HepG2 (cell line): ENCODE measurements around the gene GPATCH11. TPM values are rescaled to one million over a fixed set of nuclear protein-coding genes. Genes with fewer than 3 reads are reported as not detected.

Experiments used
- ATAC-seq: fragments of 200-7000 bp; cut with Tn5 transposase; 3 replicates; pipeline ENCODE4 v1.9.1; 2020; ENCODE audit warnings: mild to moderate bottlenecking, moderate library complexity
- BruUV-seq: library from RNA; stranded (reverse); fragments of 400-500 nt; replicated peaks from 2 replicates; lab custom pipeline; 2021; lab: Mats Ljungman, UMichigan
- CTCF ChIA-PET: fragments of 300-600 bp; formaldehyde crosslinking; extraction: SDS; loops from one replicate; lab custom pipeline; 2021; ENCODE audit warnings: low total read pairs, inconsistent platforms, low intra/inter-chr PET ratio; lab: Yijun Ruan, JAX
- POLR2A ChIA-PET: fragments of 350-600 bp; sonication (Branson Sonifier 250); formaldehyde crosslinking; loops from one replicate; lab custom pipeline; 2020; ENCODE audit warnings: antibody characterized with exemption, inconsistent platforms; lab: Yijun Ruan, JAX
- DNase-seq: peaks from one replicate; pipeline ENCODE4 v3.0.0-alpha.2; 2015; ENCODE audit warnings: low spot score
- FAIRE-seq: peaks from 3 replicates; lab custom pipeline; 2011; peaks lifted over from hg19 to GRCh38; lab: Jason Lieb, UNC
- H2AFZ ChIP-seq: one replicate; pipeline ENCODE4 v1.6.1; 2011; ENCODE audit warnings: low read length, inconsistent platforms
- H3K27ac ChIP-seq: fragments of 300-600 bp; 3 replicates; pipeline ENCODE4 v1.8.0; 2011; ENCODE audit warnings: mixed run types, mild to moderate bottlenecking, mixed read lengths, low read length, inconsistent platforms; ENCODE audit not compliant: insufficient read depth; ENCODE audit errors: extremely low read length
- H3K27me3 ChIP-seq, 2 experiments: fragments of 200-600 bp in 1 of 2; 2 replicates in 1 of 2; 3 replicates in 1 of 2; pipeline versions ENCODE4 v1.6.0 to v1.8.0; 2011; ENCODE audit warnings: low read length in 2 of 2, mild to moderate bottlenecking in 2 of 2, moderate library complexity in 2 of 2, inconsistent platforms in 1 of 2; ENCODE audit not compliant: insufficient read depth in 2 of 2, control insufficient read depth in 1 of 2
- H3K36me3 ChIP-seq, 2 experiments: fragments of 200-600 bp in 1 of 2; replicated peaks in 1 of 2; 2 replicates in 1 of 2; 3 replicates in 1 of 2; pipeline versions ENCODE4 v1.5.1 to v1.8.0; 2011; ENCODE audit warnings: low read length in 2 of 2, inconsistent platforms in 1 of 2; ENCODE audit not compliant: insufficient read depth in 2 of 2, control insufficient read depth in 1 of 2
- H3K4me1 ChIP-seq: 2 replicates; pipeline ENCODE4 v1.5.1; 2012; ENCODE audit warnings: low read length, inconsistent platforms; ENCODE audit not compliant: insufficient read depth
- H3K4me2 ChIP-seq: 2 replicates; pipeline ENCODE4 v1.6.0; 2011; ENCODE audit warnings: low read depth, low read length, inconsistent platforms
- H3K4me3 ChIP-seq, 3 experiments: fragments of 200-600 bp in 1 of 3; sonication (generic), shearing (Covaris generic) in 1 of 3; replicated peaks in 1 of 3; 2 replicates each; pipeline ENCODE4 v1.5.1; 2011 to 2016; ENCODE audit warnings: low read length in 3 of 3, inconsistent platforms in 2 of 3, low read depth in 2 of 3, mild to moderate bottlenecking in 2 of 3, control low read depth in 1 of 3, mixed read lengths in 1 of 3; ENCODE audit not compliant: insufficient read depth in 1 of 3
- H3K79me2 ChIP-seq: one replicate; pipeline ENCODE4 v1.6.1; 2011; ENCODE audit warnings: low read length, inconsistent platforms; ENCODE audit not compliant: insufficient read depth
- H3K9ac ChIP-seq: 2 replicates; pipeline ENCODE4 v1.6.0; 2011; ENCODE audit warnings: mild to moderate bottlenecking, low read depth, low read length, inconsistent platforms; ENCODE audit not compliant: insufficient read depth
- H3K9me3 ChIP-seq: 2 replicates; pipeline ENCODE4 v1.5.1; 2012; ENCODE audit warnings: mild to moderate bottlenecking, low read length
- H4K20me1 ChIP-seq: 2 replicates; pipeline ENCODE4 v1.6.0; 2011; ENCODE audit warnings: inconsistent platforms, mild to moderate bottlenecking, low read length, moderate library complexity; ENCODE audit not compliant: insufficient read depth
- EZH2 ChIP-seq: conservative IDR thresholded peaks from 2 replicates; pipeline ENCODE4 v1.6.1; 2012; ENCODE audit warnings: mild to moderate bottlenecking, low read depth, low read length, moderate library complexity
- FOXJ3 ChIP-seq: sonication (generic); formaldehyde crosslinking; IDR thresholded peaks from 2 replicates; pipeline ENCODE4 v1.4.0; 2020; ENCODE audit warnings: missing genetic modification reagents, mild to moderate bottlenecking, borderline replicate concordance
- FOXP1 ChIP-seq, 2 experiments: fragments of 450-650 bp in 1 of 2; IDR thresholded peaks; 2 replicates each; pipeline ENCODE4 v1.6.1; 2017 to 2018; ENCODE audit warnings: antibody characterized with exemption in 1 of 2
- KLF11 ChIP-seq: IDR thresholded peaks from 2 replicates; pipeline ENCODE4 v1.6.1; 2016; ENCODE audit warnings: missing compliant biosample characterization
- NRL ChIP-seq: sonication (generic); formaldehyde crosslinking; IDR thresholded peaks from 2 replicates; pipeline ENCODE4 v1.5.0; 2020; ENCODE audit warnings: missing genetic modification reagents, mild to moderate bottlenecking, moderate library complexity, borderline replicate concordance
- SMARCE1 ChIP-seq: fragments of 450-650 bp; IDR thresholded peaks from 2 replicates; pipeline ENCODE4 v1.6.1; 2017; ENCODE audit warnings: borderline replicate concordance
- TBX3 ChIP-seq: fragments of 450-650 bp; IDR thresholded peaks from 2 replicates; pipeline ENCODE4 v1.6.1; 2017; ENCODE audit warnings: antibody characterized with exemption, mild to moderate bottlenecking, inconsistent platforms, borderline replicate concordance
- TEAD2 ChIP-seq: sonication (generic); formaldehyde crosslinking; IDR thresholded peaks from 2 replicates; pipeline ENCODE4 v1.9.0; 2021; ENCODE audit warnings: missing genetic modification reagents
- ZBTB7B ChIP-seq: sonication (generic); formaldehyde crosslinking; IDR thresholded peaks from 2 replicates; pipeline ENCODE4 v1.4.0; 2020; ENCODE audit warnings: missing genetic modification reagents
- ZNF160 ChIP-seq: sonication (generic); formaldehyde crosslinking; IDR thresholded peaks from 2 replicates; pipeline ENCODE4 v1.8.0; 2022; ENCODE audit warnings: mild to moderate bottlenecking, inconsistent platforms, missing genetic modification reagents
- ZNF33B ChIP-seq: sonication (generic); formaldehyde crosslinking; IDR thresholded peaks from 2 replicates; pipeline ENCODE4 v1.5.1; 2020; ENCODE audit warnings: mild to moderate bottlenecking, missing genetic modification reagents
- ZNF746 ChIP-seq: sonication (generic); formaldehyde crosslinking; IDR thresholded peaks from 2 replicates; pipeline ENCODE4 v1.8.0; 2022; ENCODE audit warnings: mild to moderate bottlenecking, missing genetic modification reagents
- ZNF841 ChIP-seq: sonication (generic); formaldehyde crosslinking; IDR thresholded peaks from 2 replicates; pipeline ENCODE4 v1.8.1; 2023; ENCODE audit warnings: missing genetic modification reagents, borderline replicate concordance
- WGBS: methylation state at CpG from one replicate; pipeline ENCODE4 v1.1.6; 2017; ENCODE audit warnings: low lambda C conversion rate; 5-methylcytosine and 5-hydroxymethylcytosine counted together
- in situ Hi-C: cut with HindIII; loops from 2 replicates; pipeline ENCODE4 v1.10.0; 2017; ENCODE audit warnings: low pct_unique_long_range_greater_than_20kb; ENCODE audit not compliant: extremely low pct_ligation_motif_present
- intact Hi-C: fragments of 100-400 bp; cut with micrococcal nuclease; formaldehyde crosslinking; loops from one replicate; pipeline ENCODE4 v1.10.0; 2022; ENCODE audit not compliant: unreplicated experiment
- polyA plus RNA-seq, 8 experiments: library from polyadenylated mRNA; depleted of rRNA in 3 of 8; stranded (reverse) in 7 of 8; unstranded in 1 of 8; fragments of >200 nt; fragmentation: Illumina TruSeq in 4 of 8; extraction: Trizol in 4 of 8; gene quantifications; 2 replicates each; pipeline versions ENCODE4 v1.2.1 to v1.2.3, GENCODE V29; 2011 to 2016; ENCODE audit warnings: low read depth in 4 of 8, missing spikeins in 1 of 8, mixed read lengths in 1 of 8; ENCODE audit not compliant: insufficient read depth in 1 of 8
- total RNA-seq, 5 experiments: library from RNA; depleted of rRNA; stranded (reverse); fragments of >200 nt; fragmentation: Illumina TruSeq; extraction: Trizol; gene quantifications; 2 replicates each; pipeline ENCODE4 v1.2.3, GENCODE V29; 2016; ENCODE audit warnings: low read depth in 1 of 5
- TF ChIP-seq, protein P1 (sequence below): sonication (generic); formaldehyde crosslinking; IDR thresholded peaks from 2 replicates; pipeline ENCODE4 v1.8.0; 2022; ENCODE audit warnings: missing genetic modification reagents, mild to moderate bottlenecking, inconsistent platforms, borderline replicate concordance

The GPATCH11 gene
- total and polyA plus RNA-seq, 2 of the 13 experiments (the other 11 are each of a cell fraction or from before 2014, with no cell fraction given), result 3.8 to 8.7 TPM

DNA sequence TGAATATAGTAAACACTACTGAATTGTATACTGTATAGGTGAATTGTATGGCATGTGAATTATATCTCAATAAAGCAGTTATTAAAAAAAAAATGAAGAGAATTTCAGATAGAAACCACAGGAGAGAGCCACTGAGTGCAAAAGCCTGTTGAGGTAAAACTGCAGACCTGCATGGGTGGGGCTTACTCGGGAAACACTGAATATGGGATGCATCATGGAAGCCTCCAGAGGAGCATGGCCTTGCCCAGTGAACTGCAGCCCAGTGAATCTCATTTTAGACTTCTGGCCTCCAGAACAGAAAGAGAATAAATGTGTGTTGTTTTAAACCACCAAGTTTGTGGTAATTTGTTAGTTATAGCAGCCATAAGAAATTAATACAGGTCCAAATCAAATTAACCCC is 15.7 kb downstream of the GPATCH11 start:
- H3K79me2 ChIP-seq, result no peaks in the 10 kb centered on the region
- peaks cover 0 to 3% of the 10 kb centered on the region in 2 experiments; a peak in 3 of 5 replicates for H3K36me3 ChIP-seq
- POLR2A ChIA-PET, result no interaction called here
- FAIRE-seq (no peak), ATAC-seq (peak; percentile 50), DNase-seq (no peak)
- H3K4me1 ChIP-seq, result peaks cover 15% of the 10 kb centered on the region
- no peaks in the 10 kb centered on the region for H4K20me1 ChIP-seq
- no TSS peak for BruUV-seq
- TF ChIP-seq FOXP1 (IDR thresholded peaks at IDR 0.05), result no peak
- no peak for TF ChIP-seq FOXP1 (CRISPR knock-in tag; IDR thresholded peaks at IDR 0.05)
- TF ChIP-seq ZBTB7B (CRISPR knock-in tag), result no peak
- TF ChIP-seq TBX3, result no peak
- no peak for TF ChIP-seq SMARCE1
- no peak for TF ChIP-seq NRL (CRISPR knock-in tag)
- TF ChIP-seq TEAD2 (CRISPR knock-in tag), result no peak
- no peak for TF ChIP-seq ZNF160 (CRISPR knock-in tag)
- TF ChIP-seq KLF11 (CRISPR knock-in tag), result no peak
- no peak for TF ChIP-seq EZH2
- TF ChIP-seq ZNF746 (CRISPR knock-in tag), result no peak
- TF ChIP-seq FOXJ3 (CRISPR knock-in tag), result no peak
- no peak for TF ChIP-seq ZNF33B
- TF ChIP-seq, protein P1, sequence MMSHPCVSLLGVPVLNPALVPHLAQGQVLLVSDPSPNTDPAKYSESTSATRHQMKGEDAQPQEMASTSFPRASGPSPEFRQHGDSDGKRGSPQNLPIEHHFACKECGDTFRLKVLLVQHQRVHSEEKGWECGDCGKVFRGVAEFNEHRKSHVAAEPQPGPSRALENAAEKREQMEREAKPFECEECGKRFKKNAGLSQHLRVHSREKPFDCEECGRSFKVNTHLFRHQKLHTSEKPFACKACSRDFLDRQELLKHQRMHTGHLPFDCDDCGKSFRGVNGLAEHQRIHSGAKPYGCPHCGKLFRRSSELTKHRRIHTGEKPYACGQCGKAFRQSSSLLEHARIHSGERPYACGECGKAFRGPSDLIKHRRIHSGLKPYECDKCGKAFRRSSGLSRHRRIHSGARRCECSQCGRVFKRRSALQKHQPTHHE (CRISPR knock-in tag), result no peak
- no peak for TF ChIP-seq ZNF841 (CRISPR knock-in tag)
- H3K4me2 ChIP-seq, result no peak overlapping the region
- H3K27me3 ChIP-seq, result no peaks in the 10 kb centered on the region
- intact Hi-C loops, result no loop called here
- CTCF ChIA-PET, result no interaction called here
- in situ Hi-C loops, result no loop called here
- H3K4me3 ChIP-seq, result no peak overlapping the region
- H3K27ac ChIP-seq, result no peak overlapping the region
- H3K9me3 ChIP-seq, result no peaks in the 10 kb centered on the region
- no peak overlapping the region for H2AFZ ChIP-seq
- WGBS, result 75% methylated on average over 1 of the region's 1 CpG
- H3K9ac ChIP-seq, result no peak overlapping the region
